GM12892 (cell line): ENCODE measurements around the gene MTHFD2.

Experiments
- POLR2A ChIP-seq: IDR thresholded peaks from 2 replicates; pipeline ENCODE4 v1.6.1; 2011; ENCODE audit warnings: low read depth, low read length, control low read depth
- POLR2AphosphoS5 ChIP-seq: IDR thresholded peaks from 2 replicates; pipeline ENCODE4 v1.6.1; 2011; ENCODE audit warnings: low read depth, low read length, control low read depth
- TAF1 ChIP-seq: IDR thresholded peaks from 2 replicates; pipeline ENCODE4 v1.6.1; 2011; ENCODE audit warnings: low read depth, mild to moderate bottlenecking, control low read depth, low read length, borderline replicate concordance

DNA sequence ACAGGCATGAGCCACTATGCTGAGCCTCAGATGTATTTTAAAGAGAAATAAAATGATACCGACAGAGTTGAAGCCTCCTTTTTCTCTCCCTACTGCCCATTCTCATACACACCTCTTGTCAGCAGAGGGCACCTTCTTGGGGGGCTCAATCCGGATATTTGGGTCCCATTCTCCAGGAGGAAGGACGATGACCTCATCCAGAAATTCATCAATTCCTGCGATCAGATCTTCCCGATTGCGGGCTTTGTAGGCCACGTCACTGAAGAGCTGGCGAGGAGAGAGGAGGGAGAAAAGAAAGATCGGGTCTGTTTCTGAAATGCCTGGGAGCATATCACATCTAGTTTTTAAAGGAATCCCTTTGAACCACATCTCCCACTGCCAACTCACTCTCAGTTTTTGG, 54.4 kb downstream of the MTHFD2 start:
- TF ChIP-seq POLR2A (no peak), POLR2AphosphoS5 (no peak), TAF1 (no peak)
